Endothelial cell of umbilical vein (primary cell): ENCODE data around the gene ANKRD45. TPM values are rescaled to one million over a fixed set of nuclear protein-coding genes. Genes with fewer than 3 reads are reported as not detected.

Experiments used
- BruUV-seq: library from RNA; stranded (reverse); fragments of 400-500 nt; replicated peaks from 2 replicates; lab custom pipeline; 2021; lab: Mats Ljungman, UMichigan
- CTCF ChIA-PET: fragments of 300-600, 350-600 bp; sonication (Branson Sonifier 250); formaldehyde crosslinking; loops from one replicate; lab custom pipeline; 2021; ENCODE audit warnings: antibody characterized with exemption, inconsistent platforms; lab: Charles Lee
- POLR2A ChIA-PET: fragments of 300-600, 350-600 bp; sonication (Branson Sonifier 250); formaldehyde crosslinking; loops from one replicate; lab custom pipeline; 2021; ENCODE audit warnings: antibody characterized with exemption, inconsistent platforms; lab: Charles Lee
- DNase-seq: peaks from one replicate; pipeline ENCODE4 v3.0.0-alpha.2; 2011; ENCODE audit warnings: low read depth, low spot score
- FAIRE-seq: peaks from 2 replicates; lab custom pipeline; 2011; peaks lifted over from hg19 to GRCh38; lab: Jason Lieb, UNC
- H2AFZ ChIP-seq: 2 replicates; pipeline ENCODE4 v1.6.0; 2012; ENCODE audit warnings: low read depth, low read length, control low read depth, inconsistent platforms
- H3K27ac ChIP-seq: 2 replicates; pipeline ENCODE4 v1.5.1; 2011; ENCODE audit warnings: low read depth, mild to moderate bottlenecking, control low read depth, low read length, moderate library complexity; ENCODE audit not compliant: insufficient read depth
- H3K27me3 ChIP-seq, 2 experiments: 2 replicates each; pipeline versions ENCODE4 v1.6.0 to v1.6.1; 2011; ENCODE audit warnings: low read length in 2 of 2, mixed read lengths in 1 of 2; ENCODE audit not compliant: control insufficient read depth in 2 of 2, insufficient read depth in 2 of 2
- H3K36me3 ChIP-seq, 2 experiments: 2 replicates in 1 of 2; 3 replicates in 1 of 2; pipeline ENCODE4 v1.5.1; 2011; ENCODE audit warnings: low read length in 2 of 2, mild to moderate bottlenecking in 1 of 2, moderate library complexity in 1 of 2; ENCODE audit not compliant: control insufficient read depth in 2 of 2, insufficient read depth in 2 of 2; ENCODE audit errors: extremely low read depth in 1 of 2
- H3K4me1 ChIP-seq: 3 replicates; pipeline ENCODE4 v1.5.1; 2011; ENCODE audit warnings: mild to moderate bottlenecking, low read length; ENCODE audit not compliant: control insufficient read depth, insufficient read depth; ENCODE audit errors: extremely low read depth
- H3K4me2 ChIP-seq: 2 replicates; pipeline ENCODE4 v1.6.1; 2011; ENCODE audit warnings: low read length, control low read depth, mixed read lengths; ENCODE audit not compliant: insufficient read depth
- H3K4me3 ChIP-seq, 3 experiments: fragments of 200-600 bp in 1 of 3; sonication (generic), shearing (Covaris generic) in 1 of 3; replicated peaks in 1 of 3; 2 replicates each; pipeline ENCODE4 v1.5.1; 2011 to 2016; ENCODE audit warnings: control low read depth in 3 of 3, low read length in 3 of 3, mild to moderate bottlenecking in 2 of 3, inconsistent platforms in 1 of 3, low read depth in 1 of 3, moderate library complexity in 1 of 3; ENCODE audit not compliant: insufficient read depth in 1 of 3
- H3K79me2 ChIP-seq: 2 replicates; pipeline ENCODE4 v1.6.0; 2012; ENCODE audit warnings: low read length, inconsistent platforms; ENCODE audit not compliant: control insufficient read depth, insufficient read depth
- H3K9ac ChIP-seq: replicated peaks from 2 replicates; pipeline ENCODE3; 2011; ENCODE audit warnings: low read length, control low read depth; ENCODE audit not compliant: insufficient read depth; ENCODE audit errors: extremely low read depth
- H3K9me1 ChIP-seq: replicated peaks from 3 replicates; pipeline ENCODE4 v1.6.0; 2011; ENCODE audit warnings: mild to moderate bottlenecking, low read length; ENCODE audit not compliant: control insufficient read depth, insufficient read depth; ENCODE audit errors: extremely low read depth
- H3K9me3 ChIP-seq: replicated peaks from 2 replicates; pipeline ENCODE4 v1.5.1; 2012; ENCODE audit warnings: low read length, inconsistent platforms; ENCODE audit not compliant: control insufficient read depth, insufficient read depth
- H4K20me1 ChIP-seq: replicated peaks from 2 replicates; pipeline ENCODE3; 2011; ENCODE audit warnings: mild to moderate bottlenecking, low read length; ENCODE audit not compliant: control insufficient read depth, insufficient read depth; ENCODE audit errors: extremely low read depth
- EZH2 ChIP-seq: IDR thresholded peaks from 2 replicates; pipeline ENCODE4 v1.6.1; 2012; ENCODE audit warnings: borderline replicate concordance, low read depth, mild to moderate bottlenecking, moderate library complexity, low read length, inconsistent platforms; ENCODE audit not compliant: severe bottlenecking
- FOS ChIP-seq: IDR thresholded peaks from 2 replicates; pipeline ENCODE4 v1.6.1; 2011; ENCODE audit warnings: mild to moderate bottlenecking, low read length, moderate library complexity, borderline replicate concordance; ENCODE audit not compliant: insufficient read depth
- GATA2 ChIP-seq: IDR thresholded peaks from 2 replicates; pipeline ENCODE4 v1.7.0; 2011; ENCODE audit warnings: low read depth, mild to moderate bottlenecking, moderate library complexity, mixed read lengths, low read length; ENCODE audit not compliant: insufficient read length, insufficient read depth
- JUN ChIP-seq: IDR thresholded peaks from 2 replicates; pipeline ENCODE4 v1.6.1; 2011; ENCODE audit warnings: borderline replicate concordance, low read depth; ENCODE audit not compliant: insufficient read length, insufficient read depth
- MAX ChIP-seq: IDR thresholded peaks from 2 replicates; pipeline ENCODE4 v1.6.1; 2011; ENCODE audit not compliant: insufficient read depth, insufficient read length
- MYC ChIP-seq: IDR thresholded peaks from one replicate; pipeline ENCODE4 v1.6.1; 2011; ENCODE audit warnings: mild to moderate bottlenecking, low read depth, low read length
- POLR2A ChIP-seq: IDR thresholded peaks from 2 replicates; pipeline ENCODE4 v1.6.1; 2012; ENCODE audit warnings: low read depth, mild to moderate bottlenecking, control low read depth, low read length
- POLR2AphosphoS5 ChIP-seq: IDR thresholded peaks from 2 replicates; pipeline ENCODE4 v1.6.1; 2012; ENCODE audit warnings: low read depth, mild to moderate bottlenecking, control low read depth, low read length, moderate library complexity; ENCODE audit not compliant: insufficient read depth
- dilution Hi-C: fragments of 300-500 bp; cut with MboI; formaldehyde crosslinking; loops from one replicate; pipeline ENCODE4 v1.15.0; 2019; ENCODE audit warnings: low sequenced_read_pairs; ENCODE audit not compliant: extremely low pct_ligation_motif_present
- intact Hi-C: fragments of 100-400 bp; cut with micrococcal nuclease; formaldehyde crosslinking; loops from one replicate; pipeline ENCODE4 v1.10.0; 2022
- polyA plus RNA-seq, 4 experiments: library from polyadenylated mRNA; depleted of rRNA in 3 of 4; stranded (reverse) in 3 of 4; unstranded in 1 of 4; fragments of >200 nt; gene quantifications; 2 replicates each; pipeline versions ENCODE4 v1.2.1 to v1.2.3, GENCODE V29; 2011 to 2012; ENCODE audit warnings: missing spikeins in 1 of 4
- total RNA-seq: library from RNA; stranded (reverse); gene quantifications from 2 replicates; pipeline ENCODE4 v1.2.3, GENCODE V29; 2021
- TF ChIP-seq, protein P1 (sequence below), 2 donors: IDR thresholded peaks; 1 replicate in 1 of 2; 2 replicates in 1 of 2; pipeline ENCODE4 v1.5.1; 2011; ENCODE audit warnings: low read length in 2 of 2, mild to moderate bottlenecking in 2 of 2, moderate library complexity in 2 of 2, control low read depth in 1 of 2, inconsistent platforms in 1 of 2, low read depth in 1 of 2; ENCODE audit not compliant: insufficient read depth in 1 of 2; ENCODE audit errors: extremely low read depth in 1 of 2

Gene ANKRD45
- total and polyA plus RNA-seq, 2 donors (not counting 3 experiments of a cell fraction or from before 2014, with no cell fraction given), result 0.19 to 0.62 TPM

- POLR2A ChIA-PET, result no interaction called here
- no peak for FAIRE-seq
- DNase-seq, result no peak
- Histone ChIP-seq H4K20me1 (no peaks in the 10 kb centered on the region), H3K9ac (no peak overlapping the region), H3K4me3 (no peak overlapping the region), H3K4me1 (no peaks in the 10 kb centered on the region), H3K4me2 (no peak overlapping the region), H3K27ac (no peak overlapping the region), H3K36me3 (no peaks in the 10 kb centered on the region), H2AFZ (no peak overlapping the region), H3K9me3 (no peaks in the 10 kb centered on the region), H3K79me2 (no peaks in the 10 kb centered on the region), H3K27me3 (peaks cover 0 to 2% of the 10 kb centered on the region in 2 experiments), H3K9me1 (no peaks in the 10 kb centered on the region)
- TF ChIP-seq GATA2, result no peak
- no peak for TF ChIP-seq POLR2AphosphoS5
- no peak for TF ChIP-seq JUN
- TF ChIP-seq POLR2A, result no peak
- no peak for TF ChIP-seq MYC
- no peak for TF ChIP-seq MAX
- TF ChIP-seq, protein P1, sequence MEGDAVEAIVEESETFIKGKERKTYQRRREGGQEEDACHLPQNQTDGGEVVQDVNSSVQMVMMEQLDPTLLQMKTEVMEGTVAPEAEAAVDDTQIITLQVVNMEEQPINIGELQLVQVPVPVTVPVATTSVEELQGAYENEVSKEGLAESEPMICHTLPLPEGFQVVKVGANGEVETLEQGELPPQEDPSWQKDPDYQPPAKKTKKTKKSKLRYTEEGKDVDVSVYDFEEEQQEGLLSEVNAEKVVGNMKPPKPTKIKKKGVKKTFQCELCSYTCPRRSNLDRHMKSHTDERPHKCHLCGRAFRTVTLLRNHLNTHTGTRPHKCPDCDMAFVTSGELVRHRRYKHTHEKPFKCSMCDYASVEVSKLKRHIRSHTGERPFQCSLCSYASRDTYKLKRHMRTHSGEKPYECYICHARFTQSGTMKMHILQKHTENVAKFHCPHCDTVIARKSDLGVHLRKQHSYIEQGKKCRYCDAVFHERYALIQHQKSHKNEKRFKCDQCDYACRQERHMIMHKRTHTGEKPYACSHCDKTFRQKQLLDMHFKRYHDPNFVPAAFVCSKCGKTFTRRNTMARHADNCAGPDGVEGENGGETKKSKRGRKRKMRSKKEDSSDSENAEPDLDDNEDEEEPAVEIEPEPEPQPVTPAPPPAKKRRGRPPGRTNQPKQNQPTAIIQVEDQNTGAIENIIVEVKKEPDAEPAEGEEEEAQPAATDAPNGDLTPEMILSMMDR (IDR thresholded peaks at IDR 0.05; ENCODE audit: extremely low read depth in 1 of 2, insufficient read depth in 1 of 2, low read depth in 1 of 2, low read length in 2 of 2), result no peak
- TF ChIP-seq EZH2, result no peak
- no peak for TF ChIP-seq FOS
- no TSS peak for BruUV-seq
- intact Hi-C loops (no loop called here), dilution Hi-C loops (no loop called here)
- CTCF ChIA-PET, result no interaction called here
These were observed 42.4 kb downstream of the ANKRD45 start for GRCh38 chr1:173627269-173627668.
